Epithelial cell of proximal tubule (primary cell): Measurements from ENCODE around the gene LRIG1. TPM values are rescaled to one million over a fixed set of nuclear protein-coding genes. Genes with fewer than 3 reads are reported as not detected.

Experiments
- DNase-seq: peaks from one replicate; pipeline ENCODE4 v3.0.0-alpha.2; 2011; ENCODE audit warnings: low read depth
- H3K4me3 ChIP-seq: 2 replicates; pipeline ENCODE4 v1.5.1; 2011; ENCODE audit warnings: low read depth, mild to moderate bottlenecking, low read length
- total RNA-seq: library from RNA; depleted of rRNA; stranded (reverse); fragments of >200 nt; gene quantifications from 2 replicates; pipeline ENCODE4 v1.2.3, GENCODE V29; 2015
- TF ChIP-seq, protein P1 (sequence below): conservative IDR thresholded peaks from 2 replicates; pipeline ENCODE4 v1.5.1; 2012; ENCODE audit warnings: low read depth, mild to moderate bottlenecking, low read length

LRIG1 gene
- total RNA-seq, 1 donor from 2014 or later, result 10.0 TPM

GRCh38 chr3:66372681-66373350 is 128.0 kb downstream of the LRIG1 start:
- TF ChIP-seq, protein P1, sequence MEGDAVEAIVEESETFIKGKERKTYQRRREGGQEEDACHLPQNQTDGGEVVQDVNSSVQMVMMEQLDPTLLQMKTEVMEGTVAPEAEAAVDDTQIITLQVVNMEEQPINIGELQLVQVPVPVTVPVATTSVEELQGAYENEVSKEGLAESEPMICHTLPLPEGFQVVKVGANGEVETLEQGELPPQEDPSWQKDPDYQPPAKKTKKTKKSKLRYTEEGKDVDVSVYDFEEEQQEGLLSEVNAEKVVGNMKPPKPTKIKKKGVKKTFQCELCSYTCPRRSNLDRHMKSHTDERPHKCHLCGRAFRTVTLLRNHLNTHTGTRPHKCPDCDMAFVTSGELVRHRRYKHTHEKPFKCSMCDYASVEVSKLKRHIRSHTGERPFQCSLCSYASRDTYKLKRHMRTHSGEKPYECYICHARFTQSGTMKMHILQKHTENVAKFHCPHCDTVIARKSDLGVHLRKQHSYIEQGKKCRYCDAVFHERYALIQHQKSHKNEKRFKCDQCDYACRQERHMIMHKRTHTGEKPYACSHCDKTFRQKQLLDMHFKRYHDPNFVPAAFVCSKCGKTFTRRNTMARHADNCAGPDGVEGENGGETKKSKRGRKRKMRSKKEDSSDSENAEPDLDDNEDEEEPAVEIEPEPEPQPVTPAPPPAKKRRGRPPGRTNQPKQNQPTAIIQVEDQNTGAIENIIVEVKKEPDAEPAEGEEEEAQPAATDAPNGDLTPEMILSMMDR, result peak; percentile 32
- H3K4me3 ChIP-seq, result no peak overlapping the region
- no peak for DNase-seq

DNA sequence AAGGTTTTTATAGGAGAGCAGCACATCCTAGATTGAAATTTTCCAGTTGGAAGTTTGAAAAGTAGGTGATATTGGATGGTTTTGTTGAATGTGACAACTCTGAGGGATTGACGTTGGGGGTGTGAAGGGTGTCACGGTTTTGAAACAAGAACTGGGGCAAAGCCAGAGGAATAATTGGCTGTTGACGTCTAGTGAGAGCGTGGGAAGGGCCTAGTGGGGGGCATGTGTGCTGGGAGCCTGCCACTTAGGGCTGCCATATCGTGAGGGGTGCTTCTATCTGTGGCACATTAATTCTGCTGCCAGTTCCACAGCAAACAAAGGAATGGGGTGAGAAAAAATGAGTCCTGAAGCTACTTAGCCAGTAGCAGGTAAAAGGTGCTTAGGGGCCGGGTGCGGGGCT is 129.4 kb downstream of the LRIG1 start:
- no peak for DNase-seq
- TF ChIP-seq, protein P1, result no peak

DNA sequence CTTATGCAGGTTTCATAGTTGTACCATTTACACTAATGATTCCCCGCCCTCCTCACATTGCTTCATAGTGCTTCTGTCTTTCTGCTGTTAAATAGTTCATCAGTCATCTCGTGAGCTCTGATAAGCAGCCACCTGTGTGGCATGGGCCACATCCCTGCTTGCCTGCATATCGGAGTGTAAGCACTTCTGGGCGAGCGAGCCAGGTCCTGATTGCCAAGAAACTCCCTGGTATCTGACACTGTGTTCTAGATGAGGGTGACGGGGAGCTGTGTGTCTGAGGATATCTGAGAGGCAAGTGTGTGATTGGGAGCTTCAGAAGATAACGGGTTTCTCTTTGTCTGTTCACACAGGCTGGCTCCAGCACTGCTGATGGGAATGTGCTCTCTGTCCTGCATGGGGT is 130.6 kb downstream of the LRIG1 start:
- no peak overlapping the region for H3K4me3 ChIP-seq
- no peak for DNase-seq
- TF ChIP-seq, protein P1, result no peak

More for the DNA sequence above, 129.4 kb downstream of the LRIG1 start:
- H3K4me3 ChIP-seq, result no peak overlapping the region

- TF ChIP-seq, protein P1, result no peak
- no peak overlapping the region for H3K4me3 ChIP-seq
- DNase-seq, result no peak
These were observed 132.8 kb downstream of the LRIG1 start for GRCh38 chr3:66367979-66368378.

DNA sequence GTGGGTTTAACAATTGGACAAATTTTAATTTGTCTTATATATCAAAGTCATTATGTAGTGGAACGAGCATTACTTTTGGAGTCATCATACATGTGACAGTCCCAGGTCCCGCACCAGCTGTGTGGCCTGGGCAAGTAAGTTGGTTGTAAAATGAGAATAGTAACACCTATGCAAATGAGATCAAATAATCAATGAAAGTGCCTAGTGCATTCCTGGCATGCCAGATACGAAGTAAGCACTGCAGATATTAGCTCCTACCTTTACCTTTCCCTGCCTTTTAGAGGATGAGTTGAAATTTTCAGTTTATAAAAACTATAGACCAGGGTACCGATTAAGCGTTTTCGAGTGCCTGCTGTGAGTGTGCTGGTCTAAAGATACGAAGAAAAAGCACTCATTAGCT is 134.1 kb downstream of the LRIG1 start:
- no peak for DNase-seq
- TF ChIP-seq, protein P1, result no peak
- no peak overlapping the region for H3K4me3 ChIP-seq

GRCh38 chr3:66365080-66365479 is 135.7 kb downstream of the LRIG1 start:
- DNase-seq, result no peak
- H3K4me3 ChIP-seq, result no peak overlapping the region
- TF ChIP-seq, protein P1, result no peak

DNA sequence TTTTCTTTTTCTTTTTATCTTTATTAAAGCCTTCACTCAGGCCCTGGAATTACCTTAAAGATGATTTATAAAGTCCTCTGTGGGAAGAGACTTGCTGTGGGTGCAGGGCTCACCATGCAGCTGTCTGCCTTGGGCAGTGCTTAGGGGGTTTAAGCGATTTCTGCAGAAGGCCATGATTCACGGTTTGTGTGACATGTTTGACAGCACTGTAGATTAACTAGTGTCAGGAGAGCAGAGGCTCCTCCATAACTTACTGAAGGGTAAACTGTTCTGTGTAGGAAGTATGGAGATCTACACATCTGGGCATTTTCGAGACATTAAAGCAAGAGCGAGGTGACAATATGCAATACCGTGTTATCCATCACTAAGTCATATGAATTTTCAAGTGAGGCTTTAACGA is 137.7 kb downstream of the LRIG1 start:
- no peak for DNase-seq
- H3K4me3 ChIP-seq, result no peak overlapping the region
- TF ChIP-seq, protein P1, result no peak
